Sigmoid colon (tissue), 7 donors: ENCODE measurements around the gene CABLES2. TPM values are rescaled to one million over a fixed set of nuclear protein-coding genes. Genes with fewer than 3 reads are reported as not detected.
"Not testable (repeated sequence)": the region's sequence is repeated elsewhere in the genome, so short reads cannot be mapped to it uniquely, and the experiment has no call there.

Source experiments
- DNase-seq: peaks from one replicate; pipeline ENCODE4 v3.0.0-alpha.2; 2019
- H3K27ac ChIP-seq, 4 donors: fragments of 200-600 bp; sonication (generic); one replicate each; pipeline ENCODE4 v1.5.1; 2016 to 2019; ENCODE audit warnings: mild to moderate bottlenecking in 1 of 4
- H3K27me3 ChIP-seq, 3 donors: fragments of 200-600 bp; sonication (generic); one replicate each; pipeline ENCODE4 v1.5.1; 2019; ENCODE audit warnings: mild to moderate bottlenecking in 1 of 3
- H3K36me3 ChIP-seq, 4 donors: fragments of 200-600 bp; sonication (generic); one replicate each; pipeline ENCODE4 v1.5.1; 2016 to 2019
- H3K4me1 ChIP-seq, 4 donors: fragments of 200-600 bp; sonication (generic); one replicate each; pipeline ENCODE4 v1.5.1; 2017 to 2019
- H3K4me3 ChIP-seq, 4 donors: fragments of 200-600 bp; sonication (generic); one replicate each; pipeline ENCODE4 v1.5.1; 2017 to 2019; ENCODE audit warnings: mild to moderate bottlenecking in 2 of 4, moderate library complexity in 1 of 4
- H3K9me3 ChIP-seq, 4 donors: fragments of 200-600 bp in 3 of 4; sonication (generic) in 3 of 4; one replicate each; pipeline versions ENCODE4 v1.5.1 to v1.6.1; 2013 to 2019
- CTCF ChIP-seq, 4 experiments: fragments of 450-650 bp in 3 of 4; fragments of 200-600 bp in 1 of 4; IDR thresholded peaks; one replicate each; pipeline ENCODE4 v1.5.1; 2016 to 2019; ENCODE audit warnings: antibody characterized with exemption in 4 of 4, mild to moderate bottlenecking in 3 of 4, moderate library complexity in 2 of 4
- EP300 ChIP-seq, 4 donors: sonication (generic); formaldehyde crosslinking; IDR thresholded peaks; one replicate each; pipeline ENCODE4 v1.6.1; 2017; ENCODE audit warnings: antibody characterized with exemption in 4 of 4
- POLR2A ChIP-seq, 2 donors: fragments of 450-650 bp; IDR thresholded peaks; one replicate each; pipeline ENCODE4 v1.6.1; 2016; ENCODE audit warnings: antibody characterized with exemption in 2 of 2, mild to moderate bottlenecking in 2 of 2, moderate library complexity in 2 of 2
- POLR2AphosphoS5 ChIP-seq, 4 donors: sonication (generic); formaldehyde crosslinking; IDR thresholded peaks; one replicate each; pipeline ENCODE4 v1.6.1; 2017; ENCODE audit warnings: antibody characterized with exemption in 4 of 4
- WGBS, 2 donors: extraction: QIAGEN DNeasy Blood & Tissue Kit; methylation state at CpG; one replicate each; pipeline ENCODE4 v1.1.7; 2013; 5-methylcytosine and 5-hydroxymethylcytosine counted together
- intact Hi-C: fragments of 100-400 bp; cut with DNase I; formaldehyde crosslinking; loops from one replicate; pipeline ENCODE4 v1.15.1; 2023
- polyA plus RNA-seq, 3 donors: library from polyadenylated mRNA; stranded (reverse); fragments of 200-250 nt; gene quantifications; one replicate each; pipeline ENCODE4 v1.2.3, GENCODE V29; 2013
- total RNA-seq, 4 donors: library from RNA; depleted of rRNA; stranded (reverse); fragments of >200 nt; gene quantifications; one replicate each; pipeline ENCODE4 v1.1.0, GENCODE V29; 2016
- donor health status: healthy with polysubstance abuse.
- donor health status: Bipolar disorder and iron deficiency.
- donor health status: healthy.

Gene CABLES2
- total and polyA plus RNA-seq, 7 donors = 1.8 to 6.9 (median 3.6) TPM

- TF ChIP-seq POLR2A (IDR thresholded peaks at IDR 0.05) = no peak
- no peak for TF ChIP-seq EP300 (IDR thresholded peaks at IDR 0.05)
- no peak for TF ChIP-seq CTCF (IDR thresholded peaks at IDR 0.05)
- no peak for TF ChIP-seq POLR2AphosphoS5 (IDR thresholded peaks at IDR 0.05)
- WGBS, 2 donors = 19 to 63% methylated on average over 28 of the region's 28 CpGs
- intact Hi-C loops = no loop called here
- Histone ChIP-seq H3K27ac (no peak within 1 kb of the TSS), H3K36me3 (no peaks in the 10 kb centered on the region), H3K27me3 (peaks cover 0 to 15% (median 7%) of the 10 kb centered on the region in 3 donors), H3K4me1 (no peaks in the 10 kb centered on the region), H3K4me3 (no peak within 1 kb of the TSS), H3K9me3 (no peaks in the 10 kb centered on the region)
- no peak for DNase-seq
These were observed 20.3 kb upstream of the CABLES2 start, which contains the start of gene RBBP8NL for GRCh38 chr20:62427172-62428001. Gene RBBP8NL, minus strand, starts transcription at chr20:62427539. Its CDS starts 7,892 bp downstream, at chr20:62419647.

DNA sequence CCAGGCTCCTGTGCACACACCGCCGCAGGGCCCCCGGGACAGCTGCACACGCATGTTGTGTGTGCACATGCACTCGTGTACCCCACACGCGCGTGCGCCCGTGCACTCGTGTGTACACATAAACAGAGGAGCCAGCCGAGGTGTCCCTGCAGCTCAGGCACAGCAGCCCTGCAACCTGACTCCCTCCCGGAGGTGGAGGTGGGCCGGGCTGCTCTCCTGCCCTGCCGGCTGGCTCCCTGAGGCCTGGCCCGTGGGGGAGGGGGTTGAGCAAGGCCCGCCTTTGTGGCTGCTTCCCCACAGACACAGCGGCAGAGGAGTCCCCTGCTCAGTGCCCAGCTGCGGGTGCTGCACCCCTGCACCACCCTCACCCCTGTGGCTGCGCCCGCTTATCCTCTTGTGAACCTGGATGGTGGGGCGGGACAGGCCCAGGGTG is 19.6 kb upstream of the CABLES2 start:
- WGBS, 2 donors = 17 to 51% methylated on average over 22 of the region's 22 CpGs
- Histone ChIP-seq H3K4me1 (no peaks in the 10 kb centered on the region), H3K9me3 (no peaks in the 10 kb centered on the region), H3K27ac (no peak overlapping the region), H3K27me3 (peaks cover 0 to 15% (median 7%) of the 10 kb centered on the region in 3 donors), H3K36me3 (no peaks in the 10 kb centered on the region), H3K4me3 (no peak overlapping the region)
- no peak for TF ChIP-seq EP300 (IDR thresholded peaks at IDR 0.05)
- no peak for TF ChIP-seq CTCF (IDR thresholded peaks at IDR 0.05)
- no peak for TF ChIP-seq POLR2AphosphoS5 (IDR thresholded peaks at IDR 0.05)
- no peak for TF ChIP-seq POLR2A (IDR thresholded peaks at IDR 0.05)
- intact Hi-C loops = no loop called here
- no peak for DNase-seq

- intact Hi-C loops, H3K27ac ChIP-seq, H3K4me1 ChIP-seq, H3K9me3 ChIP-seq, H3K36me3 ChIP-seq, H3K4me3 ChIP-seq, DNase-seq: not testable (repeated sequence)
- H3K27me3 ChIP-seq = peaks cover 0 to 15% (median 7%) of the 10 kb centered on the region in 3 donors
- WGBS, 2 donors = 96 to 98% methylated on average over 4 of the region's 4 CpGs
These were observed 18.9 kb upstream of the CABLES2 start for GRCh38 chr20:62426059-62426348.

DNA sequence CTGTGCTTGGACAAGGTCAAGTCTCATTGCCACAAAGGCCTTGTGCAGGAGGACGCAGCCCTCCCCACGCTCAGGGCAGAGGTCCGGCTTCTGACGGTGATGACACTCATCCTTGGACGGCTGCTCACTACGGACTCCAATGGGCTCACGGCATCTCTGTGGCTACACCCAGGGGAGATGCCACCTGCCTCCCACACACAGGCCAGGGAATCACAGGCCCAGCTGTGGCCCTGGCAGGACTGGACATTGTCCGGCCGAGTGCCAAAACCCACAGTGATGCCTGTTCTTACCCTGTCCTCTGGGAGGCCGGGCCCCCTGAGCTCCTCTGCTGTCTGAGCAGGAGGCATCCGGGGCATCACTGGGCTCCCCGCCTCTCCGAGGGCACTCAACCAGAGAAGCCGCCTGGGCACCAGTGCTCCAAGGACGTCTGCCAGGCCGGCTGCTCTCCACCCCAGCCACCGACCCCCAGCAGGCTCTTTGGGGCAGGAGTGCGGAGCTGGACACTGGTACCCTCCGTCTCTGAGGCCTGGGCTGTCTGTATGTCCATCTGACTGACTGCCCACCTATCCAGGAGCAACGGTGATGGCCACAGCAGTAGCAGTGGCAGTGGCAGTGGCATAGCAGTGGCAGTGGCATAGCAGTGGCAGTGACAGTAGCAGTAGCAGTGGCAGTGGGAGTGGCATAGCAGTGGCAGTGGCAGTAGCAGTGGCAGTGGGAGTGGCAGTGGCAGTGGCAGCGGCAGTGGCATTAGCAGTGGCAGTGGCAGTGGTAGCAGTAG is 18.4 kb upstream of the CABLES2 start:
- WGBS, 2 donors = 92% methylated on average over 21 of the region's 21 CpGs
- Histone ChIP-seq H3K4me1 (no peaks in the 10 kb centered on the region), H3K4me3 (no peak overlapping the region), H3K27me3 (peaks cover 0 to 15% (median 7%) of the 10 kb centered on the region in 3 donors), H3K27ac (no peak overlapping the region), H3K9me3 (no peaks in the 10 kb centered on the region), H3K36me3 (no peaks in the 10 kb centered on the region)
- intact Hi-C loops = no loop called here
- DNase-seq = no peak
- TF ChIP-seq POLR2AphosphoS5 (IDR thresholded peaks at IDR 0.05) (no peak), EP300 (IDR thresholded peaks at IDR 0.05) (no peak), CTCF (IDR thresholded peaks at IDR 0.05) (no peak), POLR2A (IDR thresholded peaks at IDR 0.05) (no peak)
